Thoracic aorta (tissue), 2 donors: ENCODE data around the gene STX16. TPM values are rescaled to one million over a fixed set of nuclear protein-coding genes. Genes with fewer than 3 reads are reported as not detected.

Experiments
- ATAC-seq: fragments of 150-250 bp; one replicate; pipeline ENCODE4 v1.8.0; 2017; ENCODE audit warnings: low read depth; ENCODE audit not compliant: insufficient number of reproducible peaks, low FRiP score
- DNase-seq: peaks from one replicate; pipeline ENCODE4 v3.0.0-alpha.2; 2020; ENCODE audit warnings: low spot score
- H3K27ac ChIP-seq, 2 donors: fragments of 200-600 bp; sonication (generic); 1 replicate in 1 of 2; 2 replicates in 1 of 2; pipeline ENCODE4 v1.5.1; 2016; ENCODE audit warnings: mild to moderate bottlenecking in 2 of 2, moderate library complexity in 2 of 2
- H3K27me3 ChIP-seq: fragments of 200-600 bp; sonication (generic); replicated peaks from 2 replicates; pipeline ENCODE4 v1.6.0; 2016; ENCODE audit warnings: mild to moderate bottlenecking; ENCODE audit not compliant: insufficient read depth
- H3K36me3 ChIP-seq: fragments of 200-600 bp; sonication (generic); one replicate; pipeline ENCODE4 v1.5.1; 2016
- H3K4me1 ChIP-seq, 2 donors: fragments of 200-600 bp; sonication (generic); 1 replicate in 1 of 2; 2 replicates in 1 of 2; pipeline versions ENCODE4 v1.5.1 to v1.6.0; 2016; ENCODE audit warnings: low read depth in 2 of 2, mild to moderate bottlenecking in 1 of 2; ENCODE audit not compliant: control insufficient read depth in 1 of 2
- H3K4me3 ChIP-seq: fragments of 200-600 bp; sonication (generic); 2 replicates; pipeline ENCODE4 v1.5.1; 2016; ENCODE audit warnings: mild to moderate bottlenecking
- H3K9me3 ChIP-seq: fragments of 200-600 bp; sonication (generic); 2 replicates; pipeline ENCODE4 v1.5.1; 2016
- CTCF ChIP-seq: fragments of 200-600 bp; sonication (generic); IDR thresholded peaks from one replicate; pipeline ENCODE4 v1.5.1; 2019; ENCODE audit warnings: antibody characterized with exemption
- total RNA-seq, 2 donors: library from RNA; depleted of rRNA; stranded (reverse); fragments of >200 nt; gene quantifications; one replicate each; pipeline versions ENCODE4 v1.1.0 to v1.2.3, GENCODE V29; 2016

STX16 gene
- total RNA-seq, 2 donors from 2014 or later, result 66.3 to 109 TPM

DNA sequence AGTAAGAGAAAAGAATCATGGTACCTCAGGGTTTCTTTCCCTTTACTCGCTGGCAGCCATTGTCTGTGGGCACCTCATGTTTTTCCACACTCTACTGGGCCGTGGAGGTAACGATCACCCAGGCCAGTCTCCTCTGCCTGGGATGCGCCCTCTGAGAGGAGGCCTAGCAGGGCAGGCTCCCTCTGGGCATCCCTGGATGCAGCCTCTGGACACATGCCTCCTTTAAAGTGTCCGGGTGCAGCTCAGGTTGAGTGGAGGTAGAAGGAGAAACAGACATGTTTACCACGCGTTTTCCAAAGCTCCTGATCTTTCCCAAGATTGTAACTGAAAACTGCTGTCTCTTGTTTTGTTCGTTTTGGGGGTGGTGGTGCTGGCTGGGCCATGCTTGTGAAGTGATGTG is 27.7 kb downstream of the STX16 start:
- Histone ChIP-seq H3K4me3 (no peak overlapping the region), H3K27ac (no peak overlapping the region), H3K36me3 (peaks cover 19% of the 10 kb centered on the region), H3K27me3 (no peaks in the 10 kb centered on the region), H3K9me3 (no peaks in the 10 kb centered on the region), H3K4me1 (no peaks in the 10 kb centered on the region)
- no peak for ATAC-seq
- DNase-seq, result no peak
- TF ChIP-seq CTCF, result no peak

DNA sequence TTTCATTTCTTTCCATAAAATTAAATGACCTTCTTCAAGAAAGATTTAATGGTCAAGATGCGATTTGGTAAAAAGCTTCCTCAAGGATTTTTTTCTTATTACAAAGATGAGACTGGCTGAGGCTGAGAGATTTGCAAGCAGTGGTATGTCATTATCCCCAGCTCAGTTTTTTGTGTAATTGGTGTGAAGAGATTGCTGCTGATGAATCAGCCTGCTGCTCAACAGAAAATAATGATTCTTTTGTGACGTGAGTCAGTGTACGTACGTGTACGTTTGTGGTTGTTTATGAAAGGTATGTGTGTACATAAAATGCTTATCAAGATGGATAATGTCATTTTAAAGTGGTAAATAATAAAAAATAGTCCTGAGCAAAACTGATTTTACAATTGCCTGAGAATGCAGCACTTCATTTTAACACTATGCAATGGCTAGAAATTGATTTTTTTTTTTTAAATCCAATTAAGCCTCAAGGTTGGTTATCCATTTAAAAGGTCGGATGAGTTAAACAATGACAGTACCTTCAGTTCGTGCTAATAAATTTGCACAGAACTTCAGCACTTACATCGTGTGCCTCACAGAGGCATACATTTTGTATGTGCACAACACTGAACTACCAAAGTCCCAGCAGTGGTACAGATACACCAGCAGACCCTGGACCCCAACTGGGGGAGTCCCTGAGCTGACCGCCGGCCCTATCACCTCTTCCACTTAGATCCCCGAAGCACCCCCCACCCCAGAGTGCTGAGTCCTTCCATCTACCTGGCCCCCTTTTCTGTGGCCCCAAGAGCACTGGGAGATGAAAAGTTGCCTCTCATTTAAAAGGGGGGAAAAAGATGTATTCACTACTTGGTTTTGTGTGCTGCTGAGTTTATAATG is 31.8 kb downstream of the STX16 start:
- Histone ChIP-seq H3K9me3 (no peaks in the 10 kb centered on the region), H3K4me3 (no peak overlapping the region)
- no peak for ATAC-seq

GRCh38 chr20:58684291-58684690 is 33.2 kb downstream of the STX16 start:
- no peak overlapping the region for H3K27ac ChIP-seq
- H3K36me3 ChIP-seq, result no peaks in the 10 kb centered on the region
- H3K9me3 ChIP-seq, result no peaks in the 10 kb centered on the region
- DNase-seq (no peak), ATAC-seq (no peak)
- no peaks in the 10 kb centered on the region for H3K4me1 ChIP-seq
- H3K27me3 ChIP-seq, result no peaks in the 10 kb centered on the region
- no peak for TF ChIP-seq CTCF
- no peak overlapping the region for H3K4me3 ChIP-seq

More for the DNA sequence above, 31.8 kb downstream of the STX16 start:
- no peak for DNase-seq
- no peak for TF ChIP-seq CTCF
- H3K4me1 ChIP-seq, result no peaks in the 10 kb centered on the region
- no peak overlapping the region for H3K27ac ChIP-seq
- H3K36me3 ChIP-seq, result no peaks in the 10 kb centered on the region
- H3K27me3 ChIP-seq, result no peaks in the 10 kb centered on the region

DNA sequence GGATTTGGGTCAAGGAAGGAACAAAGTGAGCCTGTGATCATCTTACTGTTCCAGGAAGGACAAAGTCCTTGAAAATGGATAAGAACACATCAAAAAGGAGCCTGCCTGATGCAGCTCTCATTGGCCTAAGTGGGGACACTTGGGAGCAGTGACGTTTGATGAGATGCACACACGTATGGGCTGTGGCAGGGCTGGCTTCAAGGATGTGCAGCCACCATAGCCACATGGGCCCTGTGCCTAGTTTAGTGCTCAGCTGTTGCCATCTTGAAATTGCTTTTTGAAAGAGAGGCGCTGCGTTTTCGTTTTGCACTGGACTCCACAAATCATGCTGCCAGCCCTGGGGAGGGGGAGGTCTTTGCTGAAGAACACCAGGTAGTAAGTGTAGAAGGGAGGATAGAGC is 34.9 kb downstream of the STX16 start:
- Histone ChIP-seq H3K4me3 (no peak overlapping the region), H3K9me3 (no peaks in the 10 kb centered on the region), H3K27me3 (no peaks in the 10 kb centered on the region), H3K27ac (no peak overlapping the region), H3K4me1 (peaks cover 8 to 16% of the 10 kb centered on the region in 2 donors), H3K36me3 (no peaks in the 10 kb centered on the region)
- DNase-seq, result no peak
- no peak for TF ChIP-seq CTCF
- ATAC-seq, result no peak

GRCh38 chr20:58688414-58688813 is 37.3 kb downstream of the STX16 start:
- no peak for TF ChIP-seq CTCF
- no peaks in the 10 kb centered on the region for H3K9me3 ChIP-seq
- H3K4me3 ChIP-seq, result no peak overlapping the region
- no peaks in the 10 kb centered on the region for H3K27me3 ChIP-seq
- H3K36me3 ChIP-seq, result no peaks in the 10 kb centered on the region
- H3K4me1 ChIP-seq, result peaks cover 12 to 33% of the 10 kb centered on the region in 2 donors
- H3K27ac ChIP-seq, result no peak overlapping the region
- ATAC-seq (no peak), DNase-seq (no peak)
